22Rv1 (cell line): ENCODE measurements around the gene EVI5L.

ENCODE experiments used
- ZFX ChIP-seq: fragments of 450-650 bp; IDR thresholded peaks from 2 replicates; pipeline ENCODE4 v1.6.1; 2017; ENCODE audit warnings: antibody characterized with exemption, borderline replicate concordance
- TF ChIP-seq, protein P1 (sequence below): fragments of 450-650 bp; IDR thresholded peaks from 2 replicates; pipeline ENCODE4 v1.5.1; 2017; ENCODE audit warnings: mild to moderate bottlenecking

DNA sequence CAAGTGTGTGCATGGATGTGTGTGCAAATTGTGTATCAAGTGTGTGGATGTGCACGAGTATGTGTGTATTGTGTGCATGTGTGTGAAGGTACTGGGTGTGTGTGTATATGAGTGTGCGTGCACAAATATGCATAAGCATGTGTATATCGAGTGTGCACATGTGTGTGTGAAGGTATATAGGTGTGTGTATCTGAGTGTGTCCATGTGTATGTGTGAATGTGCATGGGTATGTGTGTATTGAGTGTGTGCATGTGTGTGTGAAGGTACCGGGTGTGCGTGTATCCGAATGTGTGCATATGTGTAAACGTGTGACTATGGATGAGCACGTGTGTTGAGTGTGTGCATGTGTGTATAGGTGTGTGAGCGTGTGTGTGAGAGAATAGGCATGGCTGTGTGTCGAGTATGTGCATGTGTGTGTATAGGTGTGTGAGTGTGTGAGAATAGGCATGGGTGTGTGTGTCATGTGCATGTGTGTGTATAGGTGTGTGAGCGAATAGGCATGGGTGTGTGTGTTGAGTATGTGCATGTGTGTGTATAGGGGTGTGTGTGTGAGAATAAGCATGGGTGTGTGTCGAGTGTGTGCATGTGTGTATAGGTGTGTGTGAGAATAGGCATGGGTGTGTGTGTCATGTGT lies 12.8 kb downstream of the EVI5L start:
- TF ChIP-seq, protein P1, sequence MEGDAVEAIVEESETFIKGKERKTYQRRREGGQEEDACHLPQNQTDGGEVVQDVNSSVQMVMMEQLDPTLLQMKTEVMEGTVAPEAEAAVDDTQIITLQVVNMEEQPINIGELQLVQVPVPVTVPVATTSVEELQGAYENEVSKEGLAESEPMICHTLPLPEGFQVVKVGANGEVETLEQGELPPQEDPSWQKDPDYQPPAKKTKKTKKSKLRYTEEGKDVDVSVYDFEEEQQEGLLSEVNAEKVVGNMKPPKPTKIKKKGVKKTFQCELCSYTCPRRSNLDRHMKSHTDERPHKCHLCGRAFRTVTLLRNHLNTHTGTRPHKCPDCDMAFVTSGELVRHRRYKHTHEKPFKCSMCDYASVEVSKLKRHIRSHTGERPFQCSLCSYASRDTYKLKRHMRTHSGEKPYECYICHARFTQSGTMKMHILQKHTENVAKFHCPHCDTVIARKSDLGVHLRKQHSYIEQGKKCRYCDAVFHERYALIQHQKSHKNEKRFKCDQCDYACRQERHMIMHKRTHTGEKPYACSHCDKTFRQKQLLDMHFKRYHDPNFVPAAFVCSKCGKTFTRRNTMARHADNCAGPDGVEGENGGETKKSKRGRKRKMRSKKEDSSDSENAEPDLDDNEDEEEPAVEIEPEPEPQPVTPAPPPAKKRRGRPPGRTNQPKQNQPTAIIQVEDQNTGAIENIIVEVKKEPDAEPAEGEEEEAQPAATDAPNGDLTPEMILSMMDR, result no peak
- TF ChIP-seq ZFX, result no peak
